Activated CD4-positive, alpha-beta T cell treated with anti-CD3 and anti-CD28 coated beads, Interleukin-2, amount 50 U/mL, for 48 hours (primary cell): Measurements from ENCODE around the gene LRRC47.

Experiments
- DNase-seq, 2 experiments: peaks; one replicate each; pipeline ENCODE4 v3.0.0-alpha.2; 2020

Gene LRRC47

DNA sequence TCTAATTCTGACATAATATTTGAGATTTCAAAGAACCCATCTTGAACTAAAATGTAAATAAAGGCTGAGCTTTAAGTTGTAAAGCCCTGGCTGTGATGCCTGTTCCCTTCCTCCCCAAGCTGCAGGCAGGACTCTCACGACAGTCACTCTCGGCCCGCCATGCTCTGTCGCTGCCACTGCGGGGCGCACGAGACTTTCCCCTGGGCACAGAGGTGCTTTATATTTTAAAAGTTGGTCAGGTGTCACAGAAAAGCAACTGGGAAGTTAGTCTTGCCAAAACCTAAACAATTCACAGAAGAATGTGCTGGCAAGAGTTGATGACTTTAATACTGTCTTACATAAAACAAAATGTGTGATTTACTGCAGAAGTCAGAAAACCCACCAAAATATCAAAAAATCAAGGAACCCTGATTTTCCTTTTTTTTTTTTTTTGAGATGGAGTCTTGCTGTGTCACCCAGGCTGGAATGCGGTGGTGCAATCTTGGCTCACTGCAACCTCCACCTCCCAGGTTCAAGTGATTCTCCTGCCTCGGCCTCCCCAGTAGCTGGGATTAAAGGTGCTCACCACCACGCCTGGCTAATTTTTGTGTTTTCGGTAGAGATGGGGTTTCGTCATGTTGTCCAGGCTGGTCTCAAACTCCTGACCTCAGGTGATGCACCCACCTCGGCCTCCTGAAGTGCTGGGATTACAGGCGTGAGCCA is 10.7 kb downstream of the LRRC47 start:
- DNase-seq: peak; percentile 22 to 39

DNA sequence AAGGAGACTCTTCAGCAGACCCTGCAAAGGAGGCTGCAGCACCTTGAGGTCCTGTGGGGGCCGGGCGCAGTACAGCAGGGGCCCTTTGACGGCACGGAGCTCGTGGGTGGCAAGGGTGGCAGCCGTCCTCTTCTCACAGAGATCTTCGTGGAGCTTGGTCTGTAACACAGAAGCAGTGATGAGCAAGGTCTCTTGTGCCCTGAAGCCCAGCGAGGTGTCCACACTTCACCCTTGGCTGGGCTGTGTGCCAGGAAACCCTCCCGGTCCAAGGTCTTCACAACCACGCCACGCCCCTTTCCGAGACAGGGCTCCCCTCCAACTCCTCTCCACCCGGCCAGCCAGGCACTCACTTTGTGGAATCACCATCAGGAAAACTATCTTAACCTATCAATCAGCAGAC is 11.3 kb downstream of the LRRC47 start:
- DNase-seq: no peak

DNA sequence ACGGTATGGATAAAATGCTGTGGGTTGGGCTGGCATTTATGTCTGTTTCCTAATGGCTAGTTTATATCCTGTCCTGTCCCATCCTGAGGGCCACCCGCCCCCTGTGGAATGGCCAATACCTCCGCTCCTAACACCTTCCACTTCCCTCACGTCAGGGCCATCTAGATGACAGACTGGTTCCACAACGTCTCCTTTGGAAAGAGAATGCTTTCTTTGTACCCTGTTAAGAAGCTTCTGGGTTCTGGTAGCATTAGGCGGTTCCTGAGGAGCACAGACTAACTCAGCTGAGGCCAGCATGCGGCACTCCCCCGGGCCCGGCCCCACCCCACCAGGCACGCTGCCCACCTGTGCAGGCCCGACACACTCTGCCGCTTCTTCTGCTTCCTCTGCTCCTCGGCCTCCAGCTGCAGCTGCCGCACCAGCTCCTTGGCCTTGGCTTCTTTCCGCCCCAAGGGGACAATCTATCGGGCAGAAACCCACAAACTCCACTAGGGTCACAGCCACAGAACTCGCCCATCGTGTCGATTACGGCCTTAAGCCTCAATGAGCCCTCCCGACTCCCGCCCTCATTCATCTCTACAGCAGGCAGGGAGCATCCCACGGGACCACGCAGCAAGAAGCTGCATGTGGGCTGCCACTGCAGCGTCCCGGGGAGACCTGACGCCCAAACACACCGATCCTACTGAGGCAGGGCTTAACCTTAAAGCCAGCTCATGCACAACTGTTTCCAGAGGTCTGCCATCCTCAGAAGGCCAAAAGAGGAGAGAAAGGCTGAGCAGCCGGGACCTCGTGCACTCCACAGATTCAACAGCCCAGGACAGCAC is 12.4 kb downstream of the LRRC47 start:
- DNase-seq: no peak

DNA sequence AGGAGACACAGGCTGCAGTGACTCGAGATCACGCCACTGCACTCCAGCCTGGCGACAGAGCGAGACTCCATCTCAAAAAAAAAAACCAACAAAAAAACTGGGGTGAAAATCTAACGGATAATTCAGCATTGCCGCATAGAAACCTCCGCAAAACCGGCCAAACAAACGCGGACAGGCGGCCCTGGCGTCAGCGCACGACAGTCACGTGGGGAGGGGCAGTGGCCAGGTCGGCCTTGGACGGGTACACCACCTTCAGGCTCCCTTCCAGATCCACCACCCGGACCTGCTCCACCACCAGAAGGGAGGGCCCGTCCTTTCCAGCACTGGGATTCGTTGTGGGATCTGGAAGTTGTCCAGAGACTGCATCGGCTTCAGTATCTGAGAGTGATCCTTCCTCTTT is 15.4 kb downstream of the LRRC47 start:
- no peak for DNase-seq

DNA sequence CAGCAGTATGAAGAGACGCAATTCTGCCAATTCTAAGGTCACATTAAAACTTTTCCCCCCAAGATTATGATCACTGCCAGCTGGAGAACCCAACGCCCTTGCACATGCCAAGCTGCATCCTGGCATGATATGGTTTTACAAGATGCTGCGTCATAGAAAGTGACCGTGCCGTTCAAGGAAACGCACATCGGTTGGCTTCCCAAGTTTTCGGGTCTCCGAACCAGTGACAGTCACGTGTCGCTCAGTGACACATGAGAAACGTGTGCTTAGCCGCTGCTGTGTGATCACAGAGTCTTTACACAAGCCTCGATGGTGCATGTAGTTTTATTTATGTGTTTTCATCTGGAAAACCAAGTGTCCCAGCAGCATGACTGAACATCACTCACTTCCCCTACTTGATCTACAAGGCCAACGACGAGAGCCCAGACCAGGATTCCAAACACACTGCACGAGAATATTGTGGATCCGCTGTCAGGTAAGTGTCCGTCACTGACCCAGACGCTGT is 16.3 kb downstream of the LRRC47 start:
- DNase-seq: no peak

DNA sequence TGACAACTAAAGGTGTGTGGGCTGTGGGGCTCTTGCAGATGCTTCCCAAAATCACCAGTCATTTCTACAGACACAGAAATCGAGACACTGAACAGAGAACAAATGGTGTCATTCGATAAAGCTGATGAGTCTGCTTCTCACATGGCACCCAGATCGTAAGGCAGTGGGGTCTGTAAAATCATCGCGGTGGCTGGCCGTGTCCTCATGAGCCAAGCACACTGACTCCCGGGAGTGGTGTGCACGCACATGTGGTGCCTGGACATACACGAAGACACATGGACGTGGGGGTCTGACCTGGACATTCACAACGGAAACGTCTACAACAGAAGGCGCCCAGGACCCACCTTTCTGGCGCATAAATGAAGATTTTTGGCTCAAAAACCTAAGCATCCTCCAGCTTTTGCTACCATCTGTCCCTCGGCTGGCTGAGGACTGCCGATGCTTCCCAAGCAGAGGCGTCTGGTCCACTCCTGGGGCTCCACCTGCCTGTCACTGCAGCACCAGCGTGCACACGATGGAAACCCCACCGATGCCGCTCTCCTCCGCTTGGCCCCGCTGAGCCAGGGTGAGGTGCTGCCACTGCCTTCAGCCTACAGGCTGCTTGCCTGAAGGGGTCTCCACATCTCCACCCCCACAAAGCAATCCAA is 16.9 kb downstream of the LRRC47 start:
- no peak for DNase-seq

DNA sequence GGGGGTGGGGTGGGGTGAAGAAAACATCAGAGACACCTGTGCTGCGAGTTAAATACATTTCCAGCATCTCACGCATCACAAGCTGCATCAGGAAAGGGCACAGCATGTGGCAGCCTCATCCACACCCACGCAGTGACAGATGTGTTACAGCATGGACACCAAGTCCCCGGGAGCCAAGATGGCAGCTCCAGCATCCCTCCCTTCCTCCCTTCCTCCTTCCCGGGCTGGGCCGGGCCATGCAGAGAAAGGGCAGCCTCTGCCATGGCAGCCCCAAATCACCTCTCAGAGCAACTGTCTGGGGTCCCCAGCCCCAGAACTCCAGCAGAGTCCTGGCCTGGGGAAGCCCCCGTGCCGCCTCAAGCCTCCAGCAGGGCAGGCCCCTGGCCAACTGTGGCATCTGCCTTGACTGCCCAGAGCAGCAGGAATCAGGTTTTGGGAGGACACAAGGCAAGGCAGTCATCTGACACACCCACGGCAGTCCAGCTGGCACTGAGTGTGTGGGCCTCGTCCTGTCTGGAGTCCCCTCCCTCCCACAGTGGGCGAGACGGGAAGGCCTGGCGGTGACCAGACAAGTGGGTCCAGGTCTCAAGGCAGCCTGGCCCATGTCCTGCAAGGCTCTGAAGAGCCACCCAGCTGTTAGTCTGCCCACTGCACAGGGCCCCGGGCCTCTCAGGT is 17.6 kb downstream of the LRRC47 start:
- no peak for DNase-seq

DNA sequence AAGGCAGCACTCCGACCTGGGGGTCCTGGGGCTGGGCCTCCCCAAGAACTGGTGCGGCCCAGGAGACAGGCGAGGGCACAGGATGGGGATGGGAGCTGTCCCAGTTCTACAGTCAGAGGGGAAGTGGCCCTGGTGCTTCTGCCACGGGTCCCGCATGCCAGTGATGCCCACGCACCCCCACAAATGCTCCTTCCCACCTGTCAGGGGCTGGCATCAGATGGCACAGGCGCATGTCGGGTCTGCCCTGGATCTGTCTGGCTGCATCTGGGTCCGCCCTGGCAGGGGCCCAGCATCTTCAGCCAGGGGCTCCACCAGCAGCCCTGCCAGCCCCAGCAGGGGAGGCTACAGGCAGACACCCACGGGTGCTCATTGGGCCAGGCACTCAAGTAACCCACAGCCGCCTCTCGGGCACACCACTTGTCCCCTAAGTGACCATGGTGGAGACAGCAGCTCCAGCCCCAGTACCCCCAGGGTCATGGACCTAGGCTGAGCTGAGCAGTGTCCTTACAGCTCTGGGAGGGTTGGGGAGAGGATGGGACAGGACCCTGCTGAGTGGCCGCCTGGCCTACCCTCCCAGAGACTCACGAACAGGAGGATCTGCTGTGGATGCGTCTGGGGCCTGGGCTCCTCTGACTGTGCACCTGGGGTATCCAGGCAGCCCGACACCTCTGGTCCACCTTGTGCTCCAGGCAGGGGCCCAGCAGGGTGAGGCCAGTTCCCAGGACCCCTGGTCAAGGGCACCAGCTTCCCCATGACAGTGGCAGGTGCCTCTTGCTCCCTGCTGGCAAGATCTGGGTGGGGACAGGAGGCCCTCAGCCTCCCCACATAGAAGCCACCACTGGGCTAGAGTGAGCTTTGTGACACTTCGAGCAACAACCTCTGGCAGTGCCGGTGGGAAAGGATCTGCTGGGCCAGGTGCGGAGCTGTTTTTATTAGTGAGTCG is 18.4 kb downstream of the LRRC47 start:
- no peak for DNase-seq

DNA sequence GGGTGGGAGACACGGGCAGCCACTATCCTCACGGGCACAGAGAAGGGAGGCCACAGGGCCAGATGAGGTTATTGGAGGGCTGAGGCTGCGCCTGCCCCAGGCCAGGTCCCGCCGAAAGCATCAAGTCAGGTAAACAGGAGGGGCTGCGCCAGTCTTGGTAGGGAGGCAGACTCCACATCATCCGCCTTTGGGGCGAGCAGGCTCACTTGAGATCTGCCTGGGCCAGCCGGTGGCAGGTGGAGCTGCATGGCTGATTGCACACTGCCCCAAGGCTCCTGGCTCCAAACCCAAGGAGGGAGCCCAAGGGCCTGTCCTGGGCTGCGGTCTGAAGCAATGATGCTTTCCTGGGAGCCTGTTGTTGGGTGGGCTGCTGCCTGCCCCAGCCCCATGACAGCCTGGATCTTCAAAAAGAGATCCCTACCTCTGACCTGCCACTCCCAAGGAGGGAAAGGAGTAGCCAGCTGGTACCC is 19.2 kb downstream of the LRRC47 start:
- DNase-seq: no peak

DNA sequence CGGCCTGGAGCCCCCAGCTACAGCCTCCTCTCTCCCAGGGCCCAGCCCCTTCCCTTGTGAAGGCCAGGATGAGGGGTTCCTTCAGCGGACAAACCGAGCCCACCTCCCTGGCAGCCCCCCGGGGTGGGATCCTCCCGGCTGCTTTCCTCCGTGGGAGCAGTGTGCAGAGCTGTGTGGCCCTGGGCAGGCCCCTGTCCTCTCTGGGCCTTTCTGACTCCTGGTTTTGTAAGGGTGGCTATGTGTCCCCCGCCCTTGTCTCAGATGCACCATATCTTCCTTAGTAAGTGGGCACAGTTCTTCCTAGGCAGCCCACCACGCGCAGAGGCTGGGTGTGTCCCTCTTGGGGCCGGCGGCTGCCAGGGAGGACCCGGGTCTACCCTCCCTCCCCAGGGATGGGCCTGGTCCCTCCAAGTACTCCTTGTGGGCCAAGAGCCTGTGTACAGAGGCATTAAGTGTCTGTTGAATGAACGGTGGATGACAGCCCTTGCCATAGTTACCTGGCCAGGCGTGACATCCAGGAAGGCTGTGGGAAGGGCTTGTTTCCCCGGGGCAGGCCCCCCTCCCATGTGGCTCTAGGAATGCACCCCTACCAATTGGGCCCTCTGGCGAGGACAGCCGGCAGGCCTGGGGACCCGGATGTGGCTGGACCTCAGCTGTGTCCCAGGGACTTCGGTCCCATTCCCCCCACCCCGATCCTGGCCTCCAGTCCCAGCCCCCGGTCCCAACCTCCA is 19.9 kb downstream of the LRRC47 start:
- no peak for DNase-seq

DNA sequence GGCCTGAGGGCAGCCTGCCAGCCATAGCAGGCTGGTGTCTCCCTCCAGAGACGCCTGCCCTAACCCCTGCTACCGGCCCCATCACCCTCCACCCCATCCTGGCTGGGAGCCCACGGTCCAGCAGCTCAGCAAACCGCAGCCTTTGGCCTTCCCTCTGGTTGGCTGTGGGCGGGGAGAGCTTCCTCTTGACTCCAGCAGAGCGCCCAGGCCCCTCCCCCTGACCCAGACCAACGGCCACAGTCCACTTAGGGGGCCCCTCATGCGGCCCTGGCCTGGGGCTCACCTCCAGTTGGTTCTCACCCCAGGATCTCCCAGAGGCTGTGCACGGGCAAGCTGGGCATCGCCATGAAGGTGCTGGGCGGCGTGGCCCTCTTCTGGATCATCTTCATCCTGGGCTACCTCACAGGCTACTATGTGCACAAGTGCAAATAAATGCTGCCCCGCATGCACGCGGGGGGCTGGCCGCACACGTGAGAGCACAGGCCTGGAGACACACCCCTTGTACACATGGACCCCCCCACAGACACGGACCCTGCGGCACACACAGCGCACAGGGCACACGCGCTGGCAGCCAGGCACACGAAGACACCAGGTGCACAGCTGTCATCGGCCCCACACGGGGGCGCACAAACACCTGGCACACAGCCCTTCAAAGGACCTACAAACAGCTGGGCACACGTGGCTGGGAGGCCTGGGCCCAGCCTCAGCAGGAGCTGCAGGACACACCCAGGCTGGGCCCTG is 20.6 kb downstream of the LRRC47 start:
- peak; percentile 53 to 65 for DNase-seq

DNA sequence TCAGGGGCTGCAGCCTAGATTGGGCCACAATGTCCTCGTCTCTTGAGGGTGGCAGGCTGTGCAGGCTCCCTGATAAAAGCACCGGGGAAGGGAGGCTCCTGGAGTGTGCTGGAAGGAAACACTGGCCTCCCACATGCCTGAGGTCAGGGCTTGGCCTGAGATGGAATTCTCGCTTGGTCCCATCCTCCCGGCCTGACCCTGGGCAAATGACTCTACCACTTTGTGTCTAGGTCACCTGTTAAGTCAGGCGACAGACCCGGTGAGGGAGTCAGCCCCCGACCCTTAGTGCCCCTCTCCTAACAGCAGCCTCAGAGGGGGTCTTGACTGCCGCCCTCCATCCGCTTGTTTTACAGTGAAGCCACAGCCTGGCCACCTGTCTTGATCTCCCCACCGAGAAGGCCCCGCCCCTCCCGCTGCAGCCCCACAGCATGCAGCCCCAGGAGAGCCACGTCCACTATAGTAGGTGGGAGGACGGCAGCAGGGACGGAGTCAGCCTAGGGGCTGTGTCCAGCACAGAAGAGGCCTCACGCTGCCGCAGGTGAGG is 21.3 kb downstream of the LRRC47 start:
- no peak for DNase-seq

DNA sequence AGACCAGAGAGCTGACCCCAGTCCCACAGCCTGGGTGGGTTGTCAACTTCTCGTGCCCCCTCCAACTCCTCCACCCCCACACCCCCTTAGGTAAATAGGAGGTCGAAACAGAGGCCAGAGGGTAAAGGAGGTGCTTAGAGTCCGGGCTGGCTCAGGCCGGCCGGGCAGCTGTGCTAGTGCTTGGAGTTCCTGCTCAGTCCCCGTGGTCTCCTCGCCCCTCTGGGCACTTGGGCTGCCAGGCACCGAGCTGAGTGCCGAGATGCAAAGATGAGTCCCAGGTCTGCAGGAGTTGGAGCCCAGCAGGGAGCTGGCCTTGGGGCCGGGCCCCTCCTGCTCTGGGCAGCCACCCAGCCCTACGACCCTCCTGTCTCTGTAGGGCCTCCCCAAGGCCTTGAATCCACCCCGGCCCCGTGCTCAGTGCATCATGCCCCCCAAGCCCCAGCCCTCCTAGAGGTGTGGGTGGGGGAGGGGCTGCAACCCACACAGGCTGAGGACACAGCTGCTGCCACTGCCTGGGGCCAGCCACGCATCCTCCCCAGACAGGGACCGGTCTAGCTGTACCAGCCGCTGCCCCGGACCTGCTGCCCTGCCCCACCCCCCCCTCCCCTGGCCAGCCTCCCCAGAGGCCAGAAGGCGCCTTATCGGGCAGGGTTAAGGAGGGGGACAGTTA is 21.9 kb downstream of the LRRC47 start:
- DNase-seq: no peak

DNA sequence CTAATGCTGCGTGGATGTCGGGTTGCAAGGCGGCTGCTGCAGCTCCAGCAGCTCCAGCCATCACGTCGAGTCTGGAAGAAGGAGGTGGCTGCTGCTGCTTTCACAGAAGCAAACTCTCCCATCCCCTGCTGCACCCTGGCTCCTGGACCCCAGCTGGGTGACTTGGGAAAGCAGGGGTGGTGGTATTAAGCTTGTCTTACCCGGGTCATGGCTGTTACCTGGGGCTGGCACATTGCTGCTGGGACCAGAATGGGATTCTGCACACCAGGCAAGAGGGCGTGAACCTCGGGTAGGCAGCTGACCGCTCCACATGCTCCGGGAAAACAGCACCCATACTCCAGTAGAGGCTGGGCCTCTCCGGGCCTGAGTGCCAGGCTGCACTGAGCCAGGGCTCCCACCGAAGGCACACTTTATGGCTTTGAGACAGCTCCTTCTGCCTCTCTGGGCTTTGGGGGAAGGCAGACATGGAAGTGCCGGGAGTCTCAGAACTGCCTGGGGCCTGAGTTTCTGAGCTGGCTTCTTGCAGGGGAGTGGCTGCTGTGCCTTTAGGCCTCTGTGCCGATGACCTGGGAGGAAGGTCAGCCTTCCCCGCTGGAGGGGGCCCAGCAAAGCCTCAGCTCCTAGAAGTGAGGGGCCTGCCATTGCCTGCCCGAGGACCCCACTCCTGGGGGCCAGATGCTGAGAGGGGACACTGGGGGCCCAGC is 22.6 kb downstream of the LRRC47 start:
- no peak for DNase-seq

DNA sequence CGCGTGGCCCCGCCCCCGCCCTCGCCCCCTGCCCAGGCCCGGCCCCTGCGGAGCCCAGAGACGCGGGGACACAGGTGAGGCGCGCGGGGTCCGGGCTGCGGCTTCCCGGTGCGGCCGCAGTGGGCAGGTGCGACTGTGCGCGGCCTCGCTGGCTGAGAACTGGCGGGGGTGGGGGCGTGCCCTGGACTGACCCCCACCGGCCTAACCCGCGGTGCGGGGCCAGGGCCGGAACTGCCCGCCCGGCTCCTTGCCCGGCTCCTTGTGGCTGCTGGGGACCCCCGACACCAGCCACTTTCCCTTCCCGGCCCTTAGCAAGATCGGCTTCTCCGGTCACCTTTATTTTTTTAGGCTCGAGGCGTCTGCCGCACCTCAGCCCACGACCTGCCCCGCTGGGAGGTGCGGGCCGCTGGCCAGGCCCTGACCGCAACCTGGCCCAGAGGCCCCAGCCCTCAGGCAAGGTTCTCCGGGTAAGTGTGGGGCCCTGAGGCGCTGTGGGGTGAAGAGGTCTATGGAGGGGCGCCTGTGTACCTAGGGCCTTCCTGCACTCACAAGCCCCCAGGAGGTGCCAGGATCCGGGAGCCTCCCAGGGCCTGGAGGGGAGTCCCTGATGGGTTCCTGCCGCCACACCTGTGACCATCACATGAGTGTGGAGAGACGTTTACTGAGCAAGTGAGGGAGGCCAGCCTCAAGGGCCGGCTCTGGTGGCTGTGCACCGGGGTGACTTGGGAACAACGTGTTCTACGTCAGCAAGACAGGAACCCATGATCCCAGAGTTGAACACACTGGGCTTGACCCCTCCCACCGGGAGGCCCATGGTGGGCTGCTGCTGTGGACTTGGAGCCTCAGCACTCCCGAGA is 23.4 kb downstream of the LRRC47 start, which contains the start of gene SMIM1:
TSS of gene SMIM1 (plus strand) at position 35 of the 857 bp plus-strand sequence. CDS start 2,625 bp downstream, outside the sequence.
- DNase-seq: no peak

DNA sequence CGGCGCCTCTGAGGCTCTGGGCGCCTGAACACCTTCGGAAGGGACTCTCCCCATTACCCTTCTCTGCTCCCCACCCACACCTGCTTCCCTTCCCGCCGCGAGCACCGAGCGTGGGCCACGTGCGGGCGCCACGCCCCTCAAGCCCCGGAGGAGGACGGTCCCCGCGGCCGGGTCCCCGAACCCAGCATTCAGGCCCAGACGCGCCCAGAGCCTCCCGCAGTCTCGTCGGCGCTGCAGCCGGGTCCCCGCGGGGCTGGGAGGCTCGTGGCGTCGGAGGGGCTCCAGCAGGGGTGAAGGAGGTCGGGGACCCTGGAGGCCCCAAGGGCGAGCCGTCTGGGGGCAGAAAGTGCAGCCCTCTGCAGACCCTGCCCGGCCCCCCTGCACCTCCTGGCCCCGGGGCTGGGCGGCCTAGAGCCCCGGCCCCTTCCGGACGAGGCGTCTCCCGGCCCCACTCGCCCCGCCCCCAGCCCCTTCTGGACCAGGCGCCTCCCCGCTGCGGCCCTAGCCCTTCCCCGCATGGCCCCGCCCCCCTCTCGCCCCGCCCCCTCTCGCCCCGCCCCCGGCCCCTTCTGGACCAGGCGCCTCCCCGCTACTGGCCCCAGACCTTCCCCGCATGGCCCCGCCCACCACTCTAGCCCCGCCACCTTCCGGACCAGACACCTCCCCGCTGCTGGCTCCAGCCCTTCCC is 24.1 kb downstream of the LRRC47 start:
- peak; percentile 92 to 94 for DNase-seq
